Measurements from ENCODE around the gene MEGF11. TPM values are rescaled to one million over a fixed set of nuclear protein-coding genes. Genes with fewer than 3 reads are reported as not detected.

Gene MEGF11
- total and polyA plus RNA-seq, 10 donors, result 0.02 to 0.61 (median 0.23) TPM; not detected in 4

DNA sequence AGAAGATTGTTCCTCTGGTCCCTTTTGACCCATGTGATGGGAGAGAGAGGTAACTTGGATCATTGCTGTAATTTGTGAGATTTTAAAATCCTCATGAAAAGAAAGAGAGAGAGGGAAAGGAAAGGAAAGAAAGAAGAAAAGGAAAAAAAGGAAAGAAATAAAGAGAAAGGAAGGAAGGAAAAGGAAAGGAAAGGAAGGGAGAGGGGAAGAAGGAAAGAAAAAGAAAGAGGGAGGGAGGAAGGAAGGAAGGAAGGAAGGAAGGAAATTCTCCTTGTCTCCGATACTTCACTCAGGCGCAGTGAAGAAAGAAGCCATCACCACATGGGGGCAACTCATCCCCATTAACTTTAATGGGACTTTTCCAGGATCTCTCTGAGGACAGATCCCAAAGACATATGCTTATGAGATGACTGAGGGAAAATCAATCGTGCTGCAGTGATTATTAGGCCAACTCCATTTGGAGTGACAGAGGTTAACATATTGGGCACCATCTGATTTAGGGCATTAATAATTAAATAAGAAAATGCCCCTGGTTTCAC is 123.0 kb downstream of the MEGF11 start:
- H3K4me3 ChIP-seq, result no peak overlapping the region
- WGBS, 5 donors, result 32 to 59% (median 49%) methylated on average over 3 of the region's 3 CpGs

DNA sequence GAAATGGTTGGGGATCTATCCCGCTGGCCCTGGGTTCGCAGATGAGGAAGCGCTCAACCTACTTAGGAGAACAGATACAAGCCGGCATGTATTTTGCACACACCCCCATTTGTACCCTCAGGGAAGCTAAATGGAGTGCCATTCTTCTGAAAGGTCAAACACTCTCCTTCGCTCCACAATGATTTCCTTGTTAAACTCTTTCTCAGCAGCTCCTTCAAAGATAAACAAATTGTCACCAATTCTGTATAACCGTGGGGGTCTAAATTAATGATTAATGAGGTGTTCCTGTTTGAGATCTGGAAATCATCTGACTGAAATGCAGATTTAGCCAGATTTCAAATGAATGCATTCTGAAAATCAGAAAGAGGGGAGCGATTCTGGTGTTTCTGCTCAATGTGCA is 124.0 kb downstream of the MEGF11 start:
- Histone ChIP-seq H3K4me3 (no peak overlapping the region), H3K36me3 (no peaks in the 10 kb centered on the region), H3K27me3 (replicated peaks in 1 of 7) (peaks cover 0 to 55% (median 0%) of the 10 kb centered on the region in 7 donors), H3K27ac (no peak overlapping the region), H3K4me1 (peaks cover 0 to 13% (median 0%) of the 10 kb centered on the region in 6 donors), H3K9me3 (no peaks in the 10 kb centered on the region)
- DNase-seq, result no peak
- intact Hi-C loops (cut with DNase I; ENCODE audit: low total_unique reads), result no loop called here
- TF ChIP-seq POLR2AphosphoS5 (IDR thresholded peaks at IDR 0.05) (no peak), POLR2A (IDR thresholded peaks at IDR 0.05) (no peak)
- TF ChIP-seq, protein P1, sequence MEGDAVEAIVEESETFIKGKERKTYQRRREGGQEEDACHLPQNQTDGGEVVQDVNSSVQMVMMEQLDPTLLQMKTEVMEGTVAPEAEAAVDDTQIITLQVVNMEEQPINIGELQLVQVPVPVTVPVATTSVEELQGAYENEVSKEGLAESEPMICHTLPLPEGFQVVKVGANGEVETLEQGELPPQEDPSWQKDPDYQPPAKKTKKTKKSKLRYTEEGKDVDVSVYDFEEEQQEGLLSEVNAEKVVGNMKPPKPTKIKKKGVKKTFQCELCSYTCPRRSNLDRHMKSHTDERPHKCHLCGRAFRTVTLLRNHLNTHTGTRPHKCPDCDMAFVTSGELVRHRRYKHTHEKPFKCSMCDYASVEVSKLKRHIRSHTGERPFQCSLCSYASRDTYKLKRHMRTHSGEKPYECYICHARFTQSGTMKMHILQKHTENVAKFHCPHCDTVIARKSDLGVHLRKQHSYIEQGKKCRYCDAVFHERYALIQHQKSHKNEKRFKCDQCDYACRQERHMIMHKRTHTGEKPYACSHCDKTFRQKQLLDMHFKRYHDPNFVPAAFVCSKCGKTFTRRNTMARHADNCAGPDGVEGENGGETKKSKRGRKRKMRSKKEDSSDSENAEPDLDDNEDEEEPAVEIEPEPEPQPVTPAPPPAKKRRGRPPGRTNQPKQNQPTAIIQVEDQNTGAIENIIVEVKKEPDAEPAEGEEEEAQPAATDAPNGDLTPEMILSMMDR (IDR thresholded peaks at IDR 0.05 in 8 of 11, conservative IDR thresholded peaks at IDR 0.05 in 3 of 11), result no peak
- 69 to 75% (median 70%) methylated on average over 7 of the region's 7 CpGs for WGBS, 5 donors

More for the DNA sequence above, 123.0 kb downstream of the MEGF11 start:
- no peak overlapping the region for H3K27ac ChIP-seq
- intact Hi-C loops (cut with DNase I; ENCODE audit: low total_unique reads), result no loop called here
- DNase-seq, result no peak
- peaks cover 0 to 13% (median 0%) of the 10 kb centered on the region in 6 donors for H3K4me1 ChIP-seq
- peaks cover 0 to 45% (median 0%) of the 10 kb centered on the region in 7 donors for H3K27me3 ChIP-seq (replicated peaks in 1 of 7)
- TF ChIP-seq POLR2A (IDR thresholded peaks at IDR 0.05) (no peak), POLR2AphosphoS5 (IDR thresholded peaks at IDR 0.05) (no peak)
- TF ChIP-seq, protein P1 (IDR thresholded peaks at IDR 0.05 in 8 of 11, conservative IDR thresholded peaks at IDR 0.05 in 3 of 11), result no peak
- no peaks in the 10 kb centered on the region for H3K36me3 ChIP-seq
- no peaks in the 10 kb centered on the region for H3K9me3 ChIP-seq

DNA sequence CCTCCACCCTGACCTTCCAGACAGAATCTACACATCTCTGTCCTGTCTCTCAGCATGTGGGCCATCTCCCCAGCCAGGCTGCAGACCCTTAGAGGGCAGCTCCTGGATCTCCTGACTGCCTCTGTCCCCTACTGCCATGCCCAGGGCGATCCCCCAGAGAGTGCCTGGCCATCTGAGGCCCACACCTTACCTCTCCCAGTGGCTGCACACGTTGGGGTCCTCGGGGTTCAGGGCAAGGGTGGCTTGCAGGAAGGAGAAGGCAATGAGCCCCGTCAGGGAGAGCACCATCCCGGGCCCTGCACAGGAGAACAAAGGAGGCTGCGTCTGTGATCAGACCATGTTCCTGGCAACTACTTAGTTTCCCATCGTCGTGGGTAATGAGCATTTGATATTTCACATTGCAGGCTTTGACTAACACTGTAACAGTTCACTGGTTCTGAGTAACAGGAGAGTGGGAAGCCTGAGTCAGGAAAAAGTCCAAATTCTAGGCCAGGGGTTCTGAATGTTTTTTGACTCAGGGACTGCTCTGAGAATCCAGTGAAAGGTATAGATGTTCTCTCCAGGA is 125.4 kb downstream of the MEGF11 start:
- TF ChIP-seq, protein P1 (IDR thresholded peaks at IDR 0.05 in 8 of 11, conservative IDR thresholded peaks at IDR 0.05 in 3 of 11), result no peak
- no peak for TF ChIP-seq POLR2AphosphoS5 (IDR thresholded peaks at IDR 0.05)
- no peak for TF ChIP-seq POLR2A (IDR thresholded peaks at IDR 0.05)
- intact Hi-C loops (cut with DNase I; ENCODE audit: low total_unique reads), result no loop called here
- Histone ChIP-seq H3K27ac (no peak overlapping the region), H3K9me3 (no peaks in the 10 kb centered on the region), H3K27me3 (replicated peaks in 1 of 7) (peaks cover 0 to 67% (median 0%) of the 10 kb centered on the region in 7 donors), H3K4me3 (no peak overlapping the region), H3K36me3 (no peaks in the 10 kb centered on the region), H3K4me1 (peaks cover 0 to 4% (median 0%) of the 10 kb centered on the region in 6 donors)
- WGBS, 5 donors, result 62 to 86% (median 74%) methylated on average over 2 to 8 of the region's 8 CpGs
- DNase-seq, result no peak

DNA sequence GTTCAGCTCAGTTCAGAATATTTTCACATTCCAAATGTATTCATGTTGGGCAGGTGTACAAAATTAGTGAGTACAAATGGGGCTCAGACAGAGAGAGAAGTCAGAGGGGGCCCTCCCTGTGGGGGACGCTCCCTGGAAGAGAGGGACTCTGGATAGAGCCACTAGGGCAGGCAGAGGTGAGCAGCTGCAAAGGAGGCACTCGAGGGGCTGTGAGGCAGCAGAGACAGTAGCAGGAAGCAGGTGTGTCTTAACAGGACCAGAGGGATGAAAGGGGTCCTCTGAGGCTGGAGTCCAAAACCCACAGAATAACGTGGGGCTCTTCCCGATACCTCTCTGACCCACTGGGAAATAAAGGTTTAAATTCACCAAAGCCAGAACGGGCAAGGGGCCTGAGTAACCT is 127.1 kb downstream of the MEGF11 start:
- WGBS, 5 donors, result 40 to 55% (median 46%) methylated on average over 5 of the region's 5 CpGs
- H3K4me1 ChIP-seq, result no peaks in the 10 kb centered on the region
- H3K4me3 ChIP-seq, result no peak overlapping the region
- TF ChIP-seq, protein P1 (IDR thresholded peaks at IDR 0.05 in 8 of 11, conservative IDR thresholded peaks at IDR 0.05 in 3 of 11), result no peak
- TF ChIP-seq POLR2A (IDR thresholded peaks at IDR 0.05) (no peak), POLR2AphosphoS5 (IDR thresholded peaks at IDR 0.05) (no peak)
- H3K27me3 ChIP-seq (replicated peaks in 1 of 7), result peaks cover 0 to 70% (median 0%) of the 10 kb centered on the region in 7 donors
- H3K36me3 ChIP-seq, result no peaks in the 10 kb centered on the region
- no peak for DNase-seq
- no peaks in the 10 kb centered on the region for H3K9me3 ChIP-seq
- no peak overlapping the region for H3K27ac ChIP-seq
- intact Hi-C loops (cut with DNase I; ENCODE audit: low total_unique reads), result no loop called here
